ENCODE results near the gene MICAL2. TPM values are rescaled to one million over a fixed set of nuclear protein-coding genes. Genes with fewer than 3 reads are reported as not detected.
A peak's percentile ranks its signal among the peaks of the same experiment; 100 is the strongest.

MICAL2 gene
- total RNA-seq, 1 donor from 2014 or later, result 158 TPM

GRCh38 chr11:12245549-12246016 lies 135.2 kb downstream of the MICAL2 start:
- no peak for DNase-seq (ENCODE audit: low spot score)

GRCh38 chr11:12246147-12246546 lies 135.8 kb downstream of the MICAL2 start:
- DNase-seq (ENCODE audit: low spot score), result no peak

- DNase-seq (ENCODE audit: low spot score), result no peak
Measured at GRCh38 chr11:12246989-12247388, 136.6 kb downstream of the MICAL2 start.

- no peak for DNase-seq (ENCODE audit: low spot score)
Measured at GRCh38 chr11:12247543-12248254, 137.3 kb downstream of the MICAL2 start.

GRCh38 chr11:12248330-12248729 lies 137.9 kb downstream of the MICAL2 start:
- peak; percentile 89 for DNase-seq (ENCODE audit: low spot score)

GRCh38 chr11:12249590-12250260 lies 139.3 kb downstream of the MICAL2 start:
- DNase-seq (ENCODE audit: low spot score), result peak; percentile 89

GRCh38 chr11:12251666-12252560 lies 141.5 kb downstream of the MICAL2 start:
- no peak for DNase-seq (ENCODE audit: low spot score)

- peak; percentile 74 for DNase-seq (ENCODE audit: low spot score)
Measured at GRCh38 chr11:12253843-12254281, 143.5 kb downstream of the MICAL2 start.

- DNase-seq (ENCODE audit: low spot score), result no peak
Measured at GRCh38 chr11:12258451-12258850, 148.1 kb downstream of the MICAL2 start.

- DNase-seq (ENCODE audit: low spot score), result no peak
Measured at GRCh38 chr11:12259956-12260355, 149.6 kb downstream of the MICAL2 start.

GRCh38 chr11:12260731-12261521 lies 150.5 kb downstream of the MICAL2 start:
- no peak for DNase-seq (ENCODE audit: low spot score)

- no peak for DNase-seq (ENCODE audit: low spot score)
Measured at GRCh38 chr11:12261551-12261950, 151.2 kb downstream of the MICAL2 start.

GRCh38 chr11:12263141-12263693 lies 152.8 kb downstream of the MICAL2 start:
- no peak for DNase-seq (ENCODE audit: low spot score)

GRCh38 chr11:12264361-12264760 lies 154.0 kb downstream of the MICAL2 start:
- DNase-seq (ENCODE audit: low spot score), result no peak

GRCh38 chr11:12266132-12266531 lies 155.7 kb downstream of the MICAL2 start:
- no peak for DNase-seq (ENCODE audit: low spot score)

GRCh38 chr11:12266943-12267342 lies 156.6 kb downstream of the MICAL2 start:
- DNase-seq (ENCODE audit: low spot score), result no peak

GRCh38 chr11:12267921-12268320 lies 157.5 kb downstream of the MICAL2 start:
- DNase-seq (ENCODE audit: low spot score), result no peak

GRCh38 chr11:12269104-12269441 lies 158.7 kb downstream of the MICAL2 start:
- peak; percentile 68 for DNase-seq (ENCODE audit: low spot score)

GRCh38 chr11:12269446-12270214 lies 159.2 kb downstream of the MICAL2 start:
- DNase-seq (ENCODE audit: low spot score), result no peak

- no peak for DNase-seq (ENCODE audit: low spot score)
Measured at GRCh38 chr11:12270215-12270797, 159.9 kb downstream of the MICAL2 start.

Measured in mucosa of gallbladder (tissue), 1 donor.